GM21526 (cell line): ENCODE measurements around the gene FSCN2.
"Not testable (repeated sequence)": the region's sequence is repeated elsewhere in the genome, so short reads cannot be mapped to it uniquely, and the experiment has no call there.

Experiments used
- ATAC-seq: cut with Tn5 transposase; IDR thresholded peaks from one replicate; pipeline ENCODE4 v1.9.1; 2021; ENCODE audit warnings: moderate library complexity; ENCODE audit not compliant: unreplicated experiment, low FRiP score

Gene FSCN2

GRCh38 chr17:81573794-81574642 lies 45.8 kb downstream of the FSCN2 start:
- no peak for ATAC-seq

- no peak for ATAC-seq
Observed at GRCh38 chr17:81574643-81574956, 46.4 kb downstream of the FSCN2 start.

DNA sequence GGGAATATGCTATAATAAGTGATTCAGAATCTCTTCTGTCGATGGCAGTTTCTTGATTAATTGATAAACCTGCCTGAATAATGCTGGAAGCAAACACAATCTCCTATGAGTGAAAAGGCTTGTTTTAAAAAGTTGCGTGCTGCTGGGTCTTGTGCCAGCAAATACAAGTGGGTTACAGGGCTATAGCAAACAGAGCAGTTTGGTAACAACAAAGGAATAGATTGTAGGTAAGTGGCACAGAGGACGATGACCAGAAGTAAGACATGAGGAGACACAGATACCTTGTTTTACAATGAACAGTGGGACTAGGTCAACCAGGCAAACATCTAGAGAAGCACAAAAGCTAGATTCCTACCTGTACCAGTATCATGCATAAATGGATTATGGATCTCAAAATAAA lies 47.7 kb downstream of the FSCN2 start:
- no peak for ATAC-seq

DNA sequence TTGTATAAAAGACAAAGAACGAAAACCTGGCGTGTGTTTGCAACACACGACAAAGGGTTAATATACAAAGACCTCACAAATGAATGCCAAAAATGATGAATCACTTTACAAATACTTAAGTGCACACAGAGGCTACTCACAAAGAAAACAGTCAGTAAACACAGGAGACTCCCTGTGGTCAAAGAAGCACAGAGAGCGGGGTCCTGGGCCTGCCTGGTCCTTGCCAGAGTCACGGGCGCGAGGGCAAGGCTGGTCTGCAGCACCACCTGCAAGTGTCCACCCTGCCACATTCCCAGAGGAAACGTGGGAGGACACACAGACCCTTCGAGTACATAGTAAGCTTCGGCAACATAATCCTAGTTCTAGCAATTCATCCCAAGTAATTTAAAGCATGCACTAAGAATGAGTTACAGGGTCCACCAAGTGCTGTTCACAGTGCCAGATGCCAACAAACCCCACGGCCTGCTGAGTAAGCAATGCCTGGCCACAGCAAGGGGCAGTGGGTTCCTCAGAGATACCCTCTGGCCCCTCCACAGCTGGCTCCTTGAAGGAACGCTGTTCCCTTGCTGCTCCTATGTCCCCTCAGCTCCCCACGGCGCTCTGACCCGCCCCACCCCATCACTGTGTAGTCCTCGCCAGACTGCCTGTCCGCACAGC lies 48.6 kb downstream of the FSCN2 start:
- ATAC-seq: no peak

GRCh38 chr17:81577278-81578000 lies 49.3 kb downstream of the FSCN2 start:
- no peak for ATAC-seq

DNA sequence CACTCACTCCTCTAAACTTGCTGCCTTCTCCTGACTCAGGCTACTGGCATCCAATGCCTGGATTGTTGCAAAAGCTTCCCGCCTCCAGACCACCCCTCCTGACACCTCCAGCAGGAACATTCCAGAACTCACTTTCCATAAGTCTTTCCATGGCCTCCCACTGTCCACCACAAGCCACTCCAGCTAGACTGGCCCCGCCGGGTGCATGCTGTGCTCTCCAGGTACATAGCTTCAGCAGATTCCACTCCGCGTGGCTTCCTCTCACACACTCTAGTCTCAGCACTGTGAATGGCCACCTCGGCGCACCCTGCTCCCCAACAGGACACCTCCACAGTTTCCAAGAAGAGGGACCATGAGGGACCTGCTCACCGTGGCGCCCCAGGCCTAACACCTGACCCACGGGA lies 49.9 kb downstream of the FSCN2 start:
- ATAC-seq: no peak

DNA sequence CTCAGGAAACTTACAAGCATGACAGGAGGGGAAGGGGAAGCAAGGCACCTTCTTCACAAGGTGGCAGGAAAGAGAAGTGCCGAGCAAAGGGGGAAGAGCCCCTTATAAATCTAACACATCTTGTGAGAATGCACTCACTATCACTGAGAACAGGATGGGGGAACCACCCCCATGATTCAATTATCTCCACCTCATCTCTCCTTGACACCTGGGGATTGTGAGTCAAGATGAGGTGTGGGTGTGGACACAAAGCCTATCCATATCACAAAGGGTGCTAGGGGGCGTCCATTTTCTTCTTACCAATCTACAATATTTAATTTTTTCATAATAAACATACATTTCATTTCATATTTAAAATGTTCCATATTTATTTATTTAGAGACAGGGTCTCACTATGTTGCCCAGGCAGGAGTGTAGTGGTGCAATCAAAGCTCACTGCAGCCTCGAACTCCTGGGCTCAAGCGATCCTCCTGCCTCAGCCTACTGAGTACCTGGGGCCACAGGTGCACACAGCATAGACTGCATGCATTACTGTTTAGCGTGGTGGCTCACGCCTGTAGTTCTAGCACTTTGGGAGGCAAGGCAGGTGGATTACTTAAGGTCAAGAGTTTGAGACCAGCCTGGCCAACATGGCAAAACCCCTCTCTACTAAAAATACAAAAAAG lies 50.5 kb downstream of the FSCN2 start:
- no peak for ATAC-seq

GRCh38 chr17:81579298-81579697 lies 51.1 kb downstream of the FSCN2 start:
- ATAC-seq: no peak

- ATAC-seq: no peak
Observed at GRCh38 chr17:81579821-81580321, 51.7 kb downstream of the FSCN2 start.

- no peak for ATAC-seq
Observed at GRCh38 chr17:81580481-81580880, 52.3 kb downstream of the FSCN2 start.

GRCh38 chr17:81581758-81582157 lies 53.6 kb downstream of the FSCN2 start:
- ATAC-seq: no peak

DNA sequence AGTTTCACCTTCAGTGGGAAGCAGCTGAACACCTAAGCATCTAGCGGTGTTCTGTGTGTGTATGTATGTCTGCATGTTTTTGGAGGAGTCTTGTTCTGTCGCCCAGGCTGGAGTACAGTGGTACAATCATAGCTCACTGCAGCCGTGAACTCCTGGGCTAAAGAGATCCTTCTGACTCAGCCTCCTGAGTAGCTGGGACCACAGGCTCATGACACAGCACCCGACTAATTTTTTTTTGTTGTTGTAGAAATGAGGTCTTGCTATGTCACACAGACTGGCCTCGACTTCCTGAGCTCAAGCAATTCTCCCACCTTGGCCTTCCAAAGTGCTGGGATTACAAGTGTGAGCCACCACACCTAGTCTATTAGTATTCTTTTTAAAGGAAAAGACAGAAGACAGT lies 54.2 kb downstream of the FSCN2 start:
- ATAC-seq: no peak

DNA sequence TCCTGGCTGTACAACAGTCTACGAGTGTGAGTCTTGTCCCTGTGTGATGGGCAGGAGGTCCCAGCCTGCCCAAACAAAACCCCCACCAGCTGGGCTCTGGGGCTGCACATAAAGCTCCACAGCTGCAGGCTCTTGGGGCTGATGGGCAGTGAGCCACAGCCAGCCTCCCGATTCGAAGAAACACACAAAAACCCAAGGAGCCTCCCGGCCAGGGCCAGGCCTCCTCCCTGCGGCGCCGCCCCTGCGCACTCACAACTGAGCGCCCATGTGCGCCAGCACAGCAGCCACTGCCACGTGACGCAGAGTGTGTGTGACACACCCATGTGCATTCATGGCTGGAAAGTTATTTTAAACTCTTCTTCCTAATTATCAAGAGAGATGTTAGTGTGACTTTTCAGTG lies 54.6 kb downstream of the FSCN2 start:
- ATAC-seq: no peak

DNA sequence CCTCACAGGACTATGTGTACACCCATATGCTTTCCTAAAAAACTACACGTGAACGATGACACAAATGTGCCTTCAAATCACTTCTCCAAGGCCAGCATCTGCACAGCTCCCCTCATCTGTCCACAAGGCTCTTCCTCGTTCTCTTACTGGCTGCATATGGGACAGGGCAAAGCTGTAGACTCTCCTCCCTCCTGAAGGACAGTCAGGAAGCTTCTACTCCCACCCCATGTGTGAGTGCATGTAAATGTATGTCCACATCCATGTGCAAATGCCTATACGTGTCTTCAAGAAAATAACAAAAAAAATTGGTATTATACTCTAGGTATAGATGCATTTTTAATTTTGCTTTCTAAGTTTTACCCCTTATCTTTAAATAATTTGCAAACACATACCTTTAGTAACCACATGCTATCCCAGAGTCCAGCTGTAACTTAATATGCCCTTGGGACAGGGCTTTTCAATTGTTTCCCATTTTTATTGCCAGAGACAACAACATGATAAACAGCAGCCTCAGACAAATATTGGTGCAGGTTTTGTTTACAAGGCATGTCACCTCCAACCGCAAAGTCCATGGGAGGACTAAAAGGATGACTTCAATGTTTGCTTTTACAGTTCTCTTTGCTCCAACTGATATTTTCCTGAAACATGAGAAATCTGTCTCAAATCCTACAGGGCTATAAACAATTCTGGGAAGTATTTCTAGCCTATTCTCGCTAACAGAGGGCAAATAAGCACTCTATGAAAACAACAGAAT lies 55.6 kb downstream of the FSCN2 start:
- no peak for ATAC-seq

DNA sequence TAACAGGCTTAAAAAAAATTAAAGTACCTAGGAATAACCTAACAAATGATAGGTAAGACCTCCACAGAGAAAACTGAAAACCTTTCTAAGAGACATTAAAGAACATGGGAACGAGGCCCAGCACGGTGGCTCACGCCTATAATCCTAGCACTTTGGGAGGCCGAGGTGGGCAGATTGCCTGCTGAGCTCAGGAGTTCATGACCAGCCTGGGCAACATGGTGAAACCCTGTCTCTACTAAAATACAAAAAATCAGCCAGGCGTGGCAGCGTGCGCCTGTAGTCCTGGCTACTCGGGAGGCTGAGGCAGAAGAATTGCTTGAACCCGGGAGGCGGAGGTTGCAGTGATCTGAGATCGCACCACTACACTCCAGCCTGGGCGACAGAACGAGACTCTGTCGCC lies 56.6 kb downstream of the FSCN2 start:
- not testable (repeated sequence) for ATAC-seq

DNA sequence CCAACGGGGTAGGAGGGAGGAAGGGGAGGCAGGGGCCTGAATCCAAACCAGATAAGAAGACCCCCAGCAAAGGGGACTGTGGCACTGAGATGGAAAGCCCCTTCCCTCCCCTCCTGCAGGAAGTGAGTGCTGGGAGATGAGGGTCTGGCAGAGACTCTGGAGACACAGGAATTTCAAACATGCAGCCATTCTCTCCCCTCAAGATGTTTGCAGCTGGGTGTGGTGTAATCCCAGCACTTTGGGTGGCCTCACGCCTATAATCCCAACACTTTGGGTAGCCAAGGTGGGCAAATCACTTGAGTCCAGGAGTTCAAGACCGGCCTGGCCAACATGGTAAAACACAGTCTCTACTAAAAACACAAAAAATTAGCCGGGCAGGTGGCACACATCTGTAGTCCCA lies 57.9 kb downstream of the FSCN2 start:
- ATAC-seq: no peak
